NCI-H1092 (cell line): ENCODE data around the gene HSPB3.
"Not testable (repeated sequence)": the region's sequence is repeated elsewhere in the genome, so short reads cannot be mapped to it uniquely, and the experiment has no call there.

Experiments used
- DNase-seq: peaks from one replicate; lab custom pipeline; 2025; lab: John Stamatoyannopoulos, UW

The HSPB3 gene

DNA sequence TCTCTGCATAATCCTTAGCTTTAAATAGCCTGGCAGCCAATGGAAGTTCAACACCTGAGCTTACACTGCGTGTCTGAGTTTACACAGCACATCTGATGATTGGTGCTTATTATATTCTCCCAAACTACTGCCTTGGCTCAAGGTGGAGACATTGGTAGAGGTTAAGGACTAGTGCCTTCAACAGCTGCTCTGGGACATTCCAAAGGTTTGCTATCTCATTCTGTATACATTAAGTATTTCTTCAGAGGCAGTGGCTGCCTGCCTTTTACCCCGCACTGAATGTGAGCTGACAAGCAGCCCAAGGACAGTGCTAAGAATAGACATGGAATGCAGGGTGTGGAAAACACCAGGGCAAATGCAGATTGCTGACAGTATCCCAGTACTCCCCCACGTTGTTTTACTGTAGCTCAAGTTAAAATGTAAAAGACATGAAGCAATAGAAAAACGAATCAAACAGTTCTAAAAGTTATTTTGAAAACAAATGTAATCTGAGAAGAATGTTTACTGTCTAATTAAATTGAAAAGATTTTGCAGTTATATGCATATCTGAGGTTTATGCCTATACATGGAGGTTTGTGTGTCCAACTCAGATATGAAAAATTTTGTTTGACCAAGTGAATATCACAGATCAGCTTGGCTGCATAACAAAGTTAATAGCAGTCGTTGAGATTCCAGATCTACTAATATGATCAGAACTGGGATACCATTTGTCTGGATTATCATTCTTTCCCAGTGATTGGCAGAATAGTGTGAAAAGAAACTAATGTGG is 1.8 kb downstream of the HSPB3 start:
- DNase-seq = no peak

DNA sequence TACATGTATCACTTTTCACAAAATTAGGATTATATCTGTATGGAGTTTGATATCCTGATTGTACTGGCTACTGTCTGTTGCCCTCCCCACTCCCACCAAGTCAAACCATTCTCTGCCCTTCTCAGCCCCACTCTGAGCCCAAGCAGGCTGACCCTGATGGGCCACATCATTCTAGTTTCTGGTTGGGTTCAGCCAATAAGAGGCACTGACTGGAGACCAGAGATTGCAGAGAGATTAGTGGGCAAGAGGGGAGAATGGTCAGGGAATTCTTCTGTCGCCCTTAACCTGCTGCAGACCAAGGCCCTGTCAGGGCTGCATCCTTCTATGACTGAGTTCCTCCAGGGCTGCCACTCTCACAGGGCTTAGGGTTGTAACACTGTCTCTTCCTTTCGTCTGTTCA is 2.7 kb downstream of the HSPB3 start:
- DNase-seq = no peak

DNA sequence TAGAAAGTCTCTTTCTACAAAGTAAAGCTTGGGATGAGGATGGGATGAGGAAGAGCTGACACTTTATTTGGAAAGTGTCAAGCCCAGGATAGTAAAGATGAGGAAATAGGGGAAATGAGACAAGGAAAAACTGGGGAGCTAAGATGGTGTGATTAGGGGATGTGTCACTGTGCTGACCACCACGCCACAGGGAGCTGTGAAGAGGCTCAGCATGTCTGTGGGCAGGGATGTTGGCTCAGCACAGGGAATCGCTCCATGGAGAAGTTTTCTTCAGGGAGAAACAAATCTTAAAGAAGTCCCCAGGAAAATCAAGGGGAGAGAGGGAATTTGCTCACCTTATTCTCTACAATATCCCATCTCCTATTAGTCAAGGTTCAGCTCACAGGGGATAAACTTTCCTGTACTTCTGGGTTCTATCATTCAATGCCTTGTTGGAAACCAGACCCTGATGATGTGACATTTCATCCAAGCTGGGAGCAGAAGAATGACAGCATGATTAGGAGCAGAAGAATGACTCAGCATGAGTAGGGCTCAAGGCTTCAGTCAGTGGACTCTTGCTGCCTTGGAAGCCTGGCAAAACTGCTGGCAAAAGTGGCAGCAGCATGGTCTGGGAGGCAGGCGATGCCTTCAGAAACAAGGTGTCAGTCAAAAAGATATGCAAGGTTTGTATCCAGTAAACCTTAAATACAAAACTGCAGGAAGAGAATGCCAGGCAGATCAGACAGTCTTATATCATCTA is 4.9 kb downstream of the HSPB3 start:
- DNase-seq = no peak

DNA sequence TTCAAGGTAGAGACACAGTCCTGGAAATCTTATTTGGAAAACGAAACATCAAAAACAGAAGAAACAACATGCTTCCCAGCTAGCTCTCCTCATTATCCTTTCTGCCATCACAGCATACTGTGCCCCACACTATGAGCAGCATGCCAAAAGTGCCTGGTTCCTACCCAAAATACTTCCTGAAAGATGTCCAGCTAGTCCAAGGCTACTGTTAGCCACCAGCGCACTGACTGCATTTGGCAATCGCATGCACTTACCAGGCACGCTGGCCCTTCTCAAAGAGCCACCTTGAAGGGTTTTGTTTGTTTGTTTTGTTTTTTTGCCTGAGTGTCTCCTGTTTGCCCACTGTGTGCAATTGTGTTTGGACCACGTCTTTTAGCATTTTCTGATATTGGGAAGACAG is 6.8 kb downstream of the HSPB3 start:
- no peak for DNase-seq

DNA sequence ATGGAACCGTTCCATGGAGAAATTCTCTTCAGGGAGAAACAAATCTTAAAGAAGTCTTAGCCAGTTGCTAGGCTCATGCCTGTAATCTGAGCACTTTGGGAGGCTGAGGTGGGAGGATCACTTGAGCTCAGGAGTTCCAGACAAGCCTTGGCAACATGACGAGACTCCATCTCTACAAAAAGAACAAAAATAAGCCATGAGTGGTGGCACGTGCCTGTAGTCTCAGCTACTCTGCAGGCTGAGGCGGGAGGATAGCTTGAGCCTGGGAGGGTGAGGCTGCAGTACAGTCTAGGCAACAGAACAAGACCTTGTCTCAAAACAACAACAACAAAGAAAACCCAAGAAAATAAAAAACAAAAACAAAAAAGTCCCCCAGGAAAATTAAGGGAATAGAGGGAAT is 8.2 kb downstream of the HSPB3 start:
- DNase-seq = no peak

DNA sequence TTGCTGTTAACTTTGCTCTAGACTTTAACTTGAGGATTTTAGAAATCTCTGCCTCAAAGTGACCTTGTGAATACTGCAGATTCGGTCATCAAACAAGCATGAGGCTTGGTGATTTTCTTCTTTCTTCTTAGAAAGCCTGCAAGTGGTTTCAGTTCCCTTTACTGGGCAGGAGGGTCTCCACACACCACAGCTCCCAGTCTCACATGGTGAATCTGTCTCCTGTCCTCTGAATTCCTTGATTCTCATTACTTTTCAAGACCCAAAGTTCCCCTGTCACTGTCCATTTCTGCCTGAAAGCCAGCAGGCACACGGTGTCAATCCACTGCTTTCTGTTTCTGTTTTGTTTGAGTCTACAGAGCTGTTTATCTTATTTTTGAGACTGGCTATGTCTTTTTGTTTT is 14.1 kb downstream of the HSPB3 start:
- DNase-seq = no peak

DNA sequence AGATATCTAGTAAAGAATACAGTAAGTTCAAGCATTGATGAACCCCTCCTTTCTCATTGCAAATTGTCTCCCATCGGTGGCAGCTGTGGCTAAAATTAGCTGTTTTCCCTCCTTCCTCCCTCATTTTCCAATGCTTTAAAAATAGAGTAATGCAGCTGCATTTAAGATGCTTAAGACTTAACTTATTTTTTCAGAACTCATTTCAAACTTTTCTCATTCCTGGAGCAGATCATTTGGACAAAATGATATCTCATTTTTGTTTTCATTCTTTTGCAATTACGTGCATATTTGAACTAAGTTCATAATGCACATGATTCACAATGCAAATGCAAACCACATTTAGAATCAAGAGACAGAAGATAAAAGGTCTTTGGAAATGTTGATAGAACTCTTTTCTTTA is 14.6 kb downstream of the HSPB3 start:
- no peak for DNase-seq

DNA sequence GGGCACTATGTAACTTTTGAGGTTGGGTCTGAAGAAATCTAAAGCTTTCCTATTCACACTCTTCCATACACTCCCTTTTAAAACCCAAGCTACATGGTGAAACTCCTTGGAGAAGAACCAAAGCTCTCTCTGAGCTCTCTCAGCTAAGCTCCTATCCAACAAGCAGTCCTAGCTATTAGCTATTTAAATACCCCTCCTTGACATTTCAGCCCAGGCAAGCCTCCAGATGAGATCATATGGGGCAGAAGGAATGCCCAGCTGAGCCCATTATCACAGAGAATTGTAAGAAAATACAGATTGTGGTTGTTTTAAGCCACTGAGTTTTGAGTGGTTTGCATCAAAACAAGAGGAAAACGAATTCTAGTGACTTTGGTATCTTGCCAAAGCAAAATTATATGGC is 15.2 kb downstream of the HSPB3 start:
- DNase-seq = no peak

DNA sequence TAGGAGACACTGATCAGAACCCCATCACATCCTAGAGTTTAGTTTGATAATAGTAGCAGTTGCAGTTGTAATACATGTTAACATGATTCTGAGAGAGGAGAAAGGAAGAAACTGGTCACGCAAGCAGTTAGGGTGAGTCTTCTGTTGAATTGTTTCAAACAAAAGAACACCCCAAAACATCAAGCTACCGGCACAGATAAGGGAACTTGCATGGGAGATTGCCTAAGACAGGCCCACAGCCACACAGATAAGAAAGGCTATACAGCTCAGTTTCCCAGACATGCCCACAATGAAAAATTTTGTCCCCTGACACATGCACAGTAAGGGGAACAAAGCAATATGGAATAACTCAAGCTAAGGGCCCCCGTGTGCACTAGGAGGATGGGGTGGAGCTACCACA is 15.9 kb downstream of the HSPB3 start:
- no peak for DNase-seq

DNA sequence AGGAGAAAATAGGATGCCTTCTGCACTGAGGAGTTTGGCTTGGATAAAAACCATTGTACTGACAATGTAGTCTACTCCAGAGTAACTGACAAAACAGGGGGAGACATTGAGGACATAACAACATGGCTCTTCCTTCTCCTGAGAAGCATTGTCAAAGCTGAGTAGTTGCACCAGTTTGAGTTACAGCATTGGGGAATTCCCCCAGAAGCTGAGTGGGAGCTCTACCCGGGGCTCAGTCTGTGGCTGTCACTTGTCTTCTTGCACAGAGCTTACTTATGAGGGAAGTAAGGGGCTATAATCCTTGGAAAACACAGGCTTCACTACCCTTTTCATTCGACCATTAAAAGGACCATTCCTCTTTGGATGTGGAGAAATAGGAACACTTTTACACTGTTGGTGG is 21.2 kb downstream of the HSPB3 start:
- DNase-seq = no peak

DNA sequence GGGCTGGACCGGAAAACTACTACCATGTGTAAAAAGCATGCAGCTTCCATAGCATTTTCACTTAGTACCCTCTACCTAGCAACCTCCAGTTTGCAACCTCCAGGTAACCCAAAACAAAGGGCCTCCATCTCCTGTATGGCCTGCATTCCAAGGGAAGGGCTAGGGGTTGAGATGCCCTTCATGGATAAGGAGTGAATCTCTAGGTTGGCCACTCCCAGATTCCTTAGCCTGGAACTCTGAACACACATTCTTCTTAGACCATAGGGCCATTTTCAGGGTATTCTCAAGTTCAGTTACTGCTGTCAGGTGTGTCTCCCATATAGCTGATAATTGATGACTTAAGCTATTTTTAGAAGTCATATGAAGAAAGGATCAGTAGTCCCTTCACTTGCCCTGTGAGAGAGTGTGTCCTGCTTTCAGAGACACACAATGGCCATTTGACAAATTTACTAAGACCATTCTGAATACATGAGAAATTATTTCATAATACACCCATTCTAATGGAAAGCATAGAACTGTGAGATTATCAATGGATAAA is 22.5 kb downstream of the HSPB3 start:
- DNase-seq = no peak

DNA sequence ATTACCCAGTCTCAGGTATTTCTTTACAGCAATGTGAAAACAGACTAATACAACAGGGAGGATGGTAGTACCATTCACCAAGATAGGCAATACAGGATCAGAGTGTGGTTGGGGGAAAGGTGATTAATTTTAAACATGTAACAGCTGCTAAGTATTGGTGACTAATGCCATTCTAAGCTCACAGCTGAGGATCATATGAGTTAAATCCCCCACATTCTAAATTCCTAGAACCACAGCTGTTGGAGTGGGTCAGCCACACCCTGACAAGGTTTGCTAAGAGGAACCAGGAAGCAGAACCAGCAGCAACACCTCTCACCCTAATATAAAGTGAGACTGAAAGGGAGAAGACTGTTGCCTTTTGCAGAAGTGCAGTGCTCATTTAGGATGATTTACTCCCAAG is 24.8 kb downstream of the HSPB3 start:
- DNase-seq = no peak

DNA sequence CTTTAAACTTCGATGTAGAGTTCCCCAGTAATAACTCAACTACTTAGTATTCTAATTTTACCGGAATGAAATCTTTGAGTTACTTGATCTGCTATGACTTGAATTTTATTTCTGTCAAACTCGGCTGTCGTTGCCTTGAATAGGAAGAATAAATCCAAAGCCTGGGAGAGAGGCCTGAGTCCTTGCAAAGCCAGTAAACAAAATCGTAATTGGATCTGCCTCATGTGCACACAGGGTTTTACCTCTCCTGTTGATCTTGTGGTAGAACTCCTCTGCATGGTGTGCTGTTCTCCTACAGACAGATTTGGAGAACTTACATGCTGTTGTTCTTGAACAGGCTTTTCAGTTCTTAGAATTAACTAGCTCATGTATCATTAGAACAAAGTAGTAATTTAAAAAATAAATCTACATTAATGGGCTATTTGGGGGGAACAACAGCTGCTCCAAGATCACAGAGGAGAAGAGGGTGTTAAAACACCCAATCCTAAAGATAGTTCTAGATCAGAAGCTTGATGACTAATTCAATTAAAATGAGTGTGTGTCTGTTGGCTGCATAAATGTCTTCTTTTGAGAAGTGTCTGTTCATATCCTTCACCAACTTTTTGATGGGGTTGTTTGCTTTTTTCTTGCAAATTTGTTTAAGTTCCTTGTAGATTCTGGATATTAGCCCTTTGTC is 28.9 kb downstream of the HSPB3 start:
- DNase-seq = no peak

DNA sequence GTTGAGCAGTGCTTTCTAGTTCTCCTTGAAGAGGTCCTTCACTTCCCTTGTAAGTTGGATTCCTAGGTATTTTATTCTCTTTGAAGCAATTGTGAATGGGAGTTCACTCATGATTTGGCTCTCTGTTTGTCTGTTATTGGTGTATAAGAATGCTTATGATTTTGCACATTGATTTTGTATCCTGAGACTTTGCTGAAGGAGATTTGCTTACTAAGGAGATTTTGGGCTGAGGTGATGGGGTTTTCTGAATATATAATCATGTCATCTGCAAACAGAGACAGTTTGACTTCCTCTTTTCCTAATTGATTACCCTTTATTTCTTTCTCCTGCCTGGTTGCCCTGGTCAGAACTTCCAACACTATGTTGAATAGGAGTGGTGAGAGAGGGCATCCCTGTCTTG is 30.2 kb downstream of the HSPB3 start:
- not testable (repeated sequence) for DNase-seq

DNA sequence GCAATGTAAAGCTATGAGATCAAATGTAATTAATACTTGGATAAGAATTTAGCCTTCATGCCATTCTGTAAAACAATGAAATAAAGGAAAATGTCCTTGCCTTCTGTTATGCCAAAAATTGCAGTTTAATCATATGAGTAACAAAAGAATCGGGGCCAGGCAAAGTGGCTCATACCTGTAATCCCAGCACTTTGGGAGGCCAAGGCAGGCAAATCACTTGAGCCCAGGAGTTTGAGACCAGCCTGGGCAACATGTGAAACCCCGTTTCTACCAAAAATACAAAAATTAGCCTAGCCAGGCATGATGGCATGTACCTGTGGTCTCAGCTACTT is 34.1 kb downstream of the HSPB3 start:
- not testable (repeated sequence) for DNase-seq

DNA sequence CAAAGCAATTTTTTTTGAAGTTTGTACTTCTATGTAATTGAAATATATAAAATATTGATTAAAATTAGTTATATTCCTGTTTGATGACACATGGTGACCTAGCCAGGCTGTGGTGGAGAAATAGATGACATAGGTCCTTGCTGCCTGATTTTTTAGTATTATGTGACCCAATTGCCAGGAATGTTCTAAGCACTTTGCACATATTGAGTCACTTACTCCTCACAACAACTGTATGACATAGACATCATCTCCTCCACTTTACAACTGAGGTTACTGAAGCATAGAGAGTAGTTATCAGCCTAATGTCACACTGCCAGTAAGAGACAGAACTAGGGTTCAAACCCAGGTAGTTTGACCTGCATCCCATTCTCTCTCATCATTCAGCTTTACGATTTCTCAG is 35.8 kb downstream of the HSPB3 start:
- no peak for DNase-seq

DNA sequence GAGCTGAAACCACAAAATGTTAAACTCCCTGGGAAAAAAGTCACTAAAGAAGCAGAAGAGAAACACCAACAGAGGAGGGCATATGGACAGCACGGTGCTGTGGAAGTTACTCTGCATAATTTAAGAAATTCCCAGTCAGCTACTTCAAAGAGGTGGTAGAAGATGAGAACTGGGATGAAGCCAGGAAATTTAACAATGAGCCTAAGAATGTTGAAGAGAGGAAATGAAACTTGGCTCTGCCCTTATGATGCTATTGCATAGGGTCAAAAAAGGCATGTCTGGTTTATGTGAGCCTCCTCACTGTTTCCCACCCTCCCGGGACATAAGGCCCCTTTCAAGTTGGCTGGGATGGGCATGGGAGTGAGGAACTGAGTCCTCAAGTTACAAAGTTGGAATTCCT is 36.7 kb downstream of the HSPB3 start:
- no peak for DNase-seq

DNA sequence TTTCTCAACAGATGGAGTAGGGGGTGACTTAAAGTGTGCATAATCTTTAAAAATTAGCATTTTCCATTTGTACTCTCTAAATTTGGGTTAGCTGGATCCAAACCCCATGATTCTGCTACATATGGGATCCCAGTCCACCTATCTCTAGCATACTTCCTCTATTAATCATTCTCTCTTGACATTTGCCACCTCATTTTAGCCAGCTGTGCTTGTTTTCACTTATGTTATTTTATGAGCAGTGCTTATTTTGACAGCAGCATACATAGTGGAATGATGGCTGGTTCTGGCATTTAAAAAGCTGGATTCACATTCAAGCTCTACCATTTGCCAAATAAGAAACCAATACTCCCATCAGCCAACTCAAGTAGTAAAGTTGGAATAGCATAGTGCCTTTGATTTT is 39.5 kb downstream of the HSPB3 start:
- no peak for DNase-seq
